HFF-Myc (cell line): ENCODE measurements around the gene CATSPER1.

Source experiments
- DNase-seq: peaks from one replicate; pipeline ENCODE4 v3.0.0-alpha.2; 2011; ENCODE audit warnings: low read depth; ENCODE audit errors: extremely low read depth
- H3K4me3 ChIP-seq: replicated peaks from 2 replicates; pipeline ENCODE4 v1.5.1; 2011; ENCODE audit warnings: low read depth, mild to moderate bottlenecking, control low read depth, low read length
- TF ChIP-seq, protein P1 (sequence below): IDR thresholded peaks from 2 replicates; pipeline ENCODE4 v1.5.1; 2012; ENCODE audit warnings: mild to moderate bottlenecking, low read depth, low read length, control low read depth; ENCODE audit errors: missing control alignments

Gene CATSPER1

DNA sequence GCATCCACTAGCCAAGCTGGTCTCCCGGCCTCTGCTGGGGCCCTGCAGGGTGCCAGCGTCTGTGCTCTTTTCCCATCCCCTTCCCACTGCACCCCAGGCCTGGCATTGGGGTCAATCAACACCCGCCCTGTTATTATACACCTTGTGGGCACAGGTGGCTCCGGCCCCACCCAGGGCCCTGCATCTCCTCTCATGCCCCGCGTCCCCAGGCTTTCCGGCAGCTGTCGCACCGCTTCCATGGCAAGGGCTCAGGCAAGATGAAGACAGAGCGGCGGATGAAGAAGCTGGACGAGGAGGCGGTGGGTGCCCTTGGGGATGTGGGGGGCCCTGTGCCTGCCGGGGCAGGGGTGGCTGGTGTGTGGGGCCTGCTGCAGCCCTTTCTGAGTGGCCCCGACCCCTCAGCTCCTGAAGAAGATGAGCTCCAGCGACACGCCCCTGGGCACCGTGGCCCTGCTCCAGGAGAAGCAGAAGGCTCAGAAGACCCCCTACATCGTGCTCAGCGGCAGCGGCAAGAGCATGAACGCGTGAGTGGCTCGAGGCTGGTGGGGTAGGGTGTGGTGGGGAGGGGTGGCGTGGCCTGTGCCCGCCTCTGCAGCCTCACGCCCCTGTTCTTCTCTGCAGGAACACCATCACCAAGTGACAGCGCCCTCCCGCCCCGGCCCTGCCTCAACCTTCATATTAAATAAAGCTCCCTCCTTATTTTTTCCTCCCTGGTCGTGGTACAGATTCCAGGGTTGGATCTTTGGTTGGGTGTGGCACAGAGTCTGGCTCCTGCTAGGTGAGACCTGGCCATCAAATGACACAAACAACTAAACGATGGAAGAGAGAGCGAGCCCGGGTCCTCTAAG, 47.7 kb downstream of the CATSPER1 start:
- TF ChIP-seq, protein P1, sequence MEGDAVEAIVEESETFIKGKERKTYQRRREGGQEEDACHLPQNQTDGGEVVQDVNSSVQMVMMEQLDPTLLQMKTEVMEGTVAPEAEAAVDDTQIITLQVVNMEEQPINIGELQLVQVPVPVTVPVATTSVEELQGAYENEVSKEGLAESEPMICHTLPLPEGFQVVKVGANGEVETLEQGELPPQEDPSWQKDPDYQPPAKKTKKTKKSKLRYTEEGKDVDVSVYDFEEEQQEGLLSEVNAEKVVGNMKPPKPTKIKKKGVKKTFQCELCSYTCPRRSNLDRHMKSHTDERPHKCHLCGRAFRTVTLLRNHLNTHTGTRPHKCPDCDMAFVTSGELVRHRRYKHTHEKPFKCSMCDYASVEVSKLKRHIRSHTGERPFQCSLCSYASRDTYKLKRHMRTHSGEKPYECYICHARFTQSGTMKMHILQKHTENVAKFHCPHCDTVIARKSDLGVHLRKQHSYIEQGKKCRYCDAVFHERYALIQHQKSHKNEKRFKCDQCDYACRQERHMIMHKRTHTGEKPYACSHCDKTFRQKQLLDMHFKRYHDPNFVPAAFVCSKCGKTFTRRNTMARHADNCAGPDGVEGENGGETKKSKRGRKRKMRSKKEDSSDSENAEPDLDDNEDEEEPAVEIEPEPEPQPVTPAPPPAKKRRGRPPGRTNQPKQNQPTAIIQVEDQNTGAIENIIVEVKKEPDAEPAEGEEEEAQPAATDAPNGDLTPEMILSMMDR = no peak
- no peak overlapping the region for H3K4me3 ChIP-seq
- no peak for DNase-seq

DNA sequence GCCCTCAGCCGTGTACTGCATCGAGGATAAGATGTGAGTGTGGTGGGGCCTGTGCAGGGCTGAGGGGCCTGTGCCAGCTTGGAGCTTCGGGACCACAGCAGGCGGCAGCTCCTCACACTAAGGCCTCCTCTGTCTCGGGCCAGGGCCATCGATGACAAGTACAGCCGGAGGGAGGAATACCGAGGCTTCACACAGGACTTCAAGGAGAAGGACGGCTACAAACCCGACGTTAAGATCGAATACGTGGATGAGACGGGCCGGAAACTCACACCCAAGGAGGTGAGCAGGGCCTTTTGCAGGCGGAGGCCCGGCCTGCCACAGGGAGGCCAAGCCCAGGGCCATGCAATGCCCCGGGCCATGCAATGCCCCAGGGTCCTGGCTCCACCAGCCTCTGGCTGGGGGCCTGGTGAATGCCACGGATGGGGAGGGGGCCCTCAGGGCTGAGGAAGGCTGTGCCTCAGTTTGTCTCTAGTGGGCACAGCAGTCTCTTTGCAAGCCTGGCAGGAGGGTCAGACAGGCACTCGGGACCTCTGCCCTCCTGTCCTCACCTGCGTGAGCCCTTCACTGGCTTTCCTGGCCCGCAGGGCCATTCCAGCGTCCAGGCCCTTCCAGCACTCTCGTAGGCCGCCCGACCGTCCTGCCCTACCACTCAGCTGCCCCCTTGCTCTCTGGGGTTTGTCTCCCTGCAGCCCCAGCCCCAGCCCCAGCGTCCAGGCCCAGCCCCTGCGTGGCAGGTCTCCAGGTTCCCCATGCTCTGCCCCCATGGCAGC, 48.5 kb downstream of the CATSPER1 start:
- no peak overlapping the region for H3K4me3 ChIP-seq
- TF ChIP-seq, protein P1 = no peak
- DNase-seq = no peak

DNA sequence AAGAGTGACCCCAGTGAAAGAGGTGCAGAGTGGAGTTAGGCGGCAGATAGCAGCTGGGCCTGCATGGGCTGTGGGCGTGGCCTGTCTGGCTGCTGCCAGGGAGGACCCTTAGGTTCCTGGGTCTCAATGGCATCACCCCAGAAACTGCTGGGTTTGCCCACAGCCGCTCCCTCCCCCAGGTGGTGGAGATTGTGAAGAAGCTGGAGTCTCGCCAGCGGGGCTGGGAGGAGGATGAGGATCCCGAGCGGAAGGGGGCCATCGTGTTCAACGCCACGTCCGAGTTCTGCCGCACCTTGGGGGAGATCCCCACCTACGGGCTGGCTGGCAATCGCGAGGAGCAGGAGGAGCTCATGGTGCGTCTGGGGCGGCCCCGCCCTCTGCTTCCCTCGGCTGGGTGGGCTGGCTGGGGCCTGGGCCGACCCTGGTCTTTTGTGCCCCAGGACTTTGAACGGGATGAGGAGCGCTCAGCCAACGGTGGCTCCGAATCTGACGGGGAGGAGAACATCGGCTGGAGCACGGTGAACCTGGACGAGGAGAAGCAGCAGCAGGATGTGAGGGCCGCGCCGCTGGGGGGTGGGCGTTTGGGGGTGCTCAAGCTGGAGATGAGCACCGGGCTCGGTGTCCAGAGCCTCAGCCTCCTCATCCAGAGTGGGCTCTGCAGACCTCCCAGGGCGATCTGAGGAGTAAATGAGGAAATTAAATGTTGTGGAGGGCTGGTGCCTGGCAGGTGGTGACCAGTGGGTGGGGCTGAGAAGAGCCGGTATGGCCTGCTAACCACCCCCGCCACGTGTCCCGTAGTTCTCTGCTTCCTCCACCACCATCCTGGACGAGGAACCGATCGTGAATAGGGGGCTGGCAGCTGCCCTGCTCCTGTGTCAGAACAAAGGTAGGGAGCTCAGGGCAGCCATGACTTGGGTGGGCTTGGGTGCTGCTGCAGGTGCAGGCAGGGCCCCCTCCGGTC, 49.8 kb downstream of the CATSPER1 start:
- no peak overlapping the region for H3K4me3 ChIP-seq
- no peak for DNase-seq

DNA sequence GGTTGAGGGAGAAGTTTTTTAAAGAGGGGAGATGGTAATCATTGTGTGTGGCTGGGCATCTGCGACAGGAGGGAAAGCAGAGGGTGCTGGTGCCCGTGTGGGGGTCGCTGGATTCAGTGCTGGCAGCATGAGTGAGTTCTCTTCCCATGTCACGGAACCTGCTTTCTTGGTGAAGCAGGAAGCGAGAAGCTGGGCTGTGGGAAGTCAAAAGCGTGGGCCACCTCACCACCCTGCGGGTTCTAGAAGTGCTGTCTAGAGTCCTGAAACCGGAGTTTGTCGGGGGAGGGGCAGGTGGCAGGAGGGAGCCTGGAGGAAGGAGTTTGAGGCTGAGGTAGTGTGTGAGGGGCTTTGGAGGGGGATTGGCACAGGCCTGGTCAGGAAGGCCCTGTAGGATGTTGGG, 50.5 kb downstream of the CATSPER1 start:
- no peak for DNase-seq
- H3K4me3 ChIP-seq = no peak overlapping the region
- TF ChIP-seq, protein P1 = no peak

More for the DNA sequence above, 49.8 kb downstream of the CATSPER1 start:
- TF ChIP-seq, protein P1 = no peak

DNA sequence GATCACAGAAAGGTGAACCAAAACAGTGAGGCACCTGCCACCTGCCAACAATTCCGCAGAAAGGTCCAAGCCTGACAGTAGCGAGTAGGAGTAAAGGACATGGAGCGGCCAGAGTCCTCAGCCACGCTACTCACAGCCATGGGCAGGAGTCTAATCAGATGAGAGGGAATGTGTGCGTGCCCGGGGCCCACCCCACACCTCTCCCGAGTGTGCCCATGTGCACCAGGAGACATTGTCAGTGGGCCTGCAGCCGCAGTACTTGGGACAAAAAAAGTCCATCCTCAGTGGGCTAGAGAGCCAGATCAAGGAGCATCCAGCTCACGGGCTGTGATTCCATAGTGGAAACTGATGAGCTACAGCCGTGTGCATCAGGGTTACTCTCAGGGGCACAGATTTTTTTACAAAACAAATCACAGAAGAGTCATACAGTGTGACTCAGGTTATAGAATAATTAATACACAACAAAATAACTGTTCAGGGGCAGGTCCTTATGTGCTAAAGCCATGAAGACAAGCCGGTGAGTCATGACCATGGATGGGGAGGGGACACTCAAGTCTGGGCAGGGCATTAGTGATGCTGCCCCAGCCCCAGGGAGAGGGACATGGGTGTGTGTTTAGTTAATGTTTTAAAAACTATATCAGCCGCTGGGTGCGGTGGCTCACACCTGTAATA, 52.7 kb downstream of the CATSPER1 start:
- TF ChIP-seq, protein P1 = no peak
- DNase-seq = no peak
- H3K4me3 ChIP-seq = no peak overlapping the region

DNA sequence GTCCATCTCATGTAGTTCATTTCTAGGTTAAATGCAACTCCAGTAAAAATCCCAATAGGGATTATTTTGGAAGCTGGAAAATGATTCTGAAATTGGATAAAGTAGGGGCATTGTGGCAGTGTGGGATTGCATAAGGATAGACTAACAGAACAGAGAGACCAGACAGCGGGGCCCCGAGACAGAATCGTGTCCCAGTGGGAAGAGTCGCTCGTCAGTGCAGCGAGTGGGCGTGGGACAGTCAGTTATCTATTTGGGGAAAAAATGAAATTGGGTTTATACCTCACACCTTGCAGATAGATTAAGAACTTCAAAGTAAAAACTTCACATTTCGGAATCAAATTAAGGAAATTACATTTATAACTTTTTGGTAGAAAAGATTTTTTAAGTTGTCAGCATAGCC, 54.2 kb downstream of the CATSPER1 start:
- TF ChIP-seq, protein P1 = no peak
- DNase-seq = no peak
- H3K4me3 ChIP-seq = no peak overlapping the region
